Retinal pigment epithelial cell (primary cell): Measurements from ENCODE around the gene ITSN2.
A peak's percentile ranks its signal among the peaks of the same experiment; 100 is the strongest.

ENCODE experiments used
- DNase-seq: peaks from one replicate; pipeline ENCODE4 v3.0.0-alpha.2; 2010; ENCODE audit warnings: low read depth
- H3K4me3 ChIP-seq: 2 replicates; pipeline ENCODE4 v1.5.1; 2011; ENCODE audit warnings: mild to moderate bottlenecking, low read length, control low read depth, moderate library complexity
- CTCF ChIP-seq: conservative IDR thresholded peaks from 2 replicates; pipeline ENCODE4 v1.5.1; 2011; ENCODE audit warnings: low read depth, low read length, control low read depth, inconsistent platforms

Gene ITSN2

GRCh38 chr2:24380820-24381219 is 20.5 kb upstream of the ITSN2 start:
- no peak overlapping the region for H3K4me3 ChIP-seq
- no peak for TF ChIP-seq CTCF
- DNase-seq, result no peak

- DNase-seq, result no peak
- TF ChIP-seq CTCF, result no peak
- H3K4me3 ChIP-seq, result no peak overlapping the region
Measured at GRCh38 chr2:24375349-24376087, 15.2 kb upstream of the ITSN2 start.

GRCh38 chr2:24374301-24374700 is 14.0 kb upstream of the ITSN2 start:
- H3K4me3 ChIP-seq, result no peak overlapping the region
- no peak for TF ChIP-seq CTCF
- no peak for DNase-seq

GRCh38 chr2:24372033-24372432 is 11.7 kb upstream of the ITSN2 start:
- no peak for DNase-seq
- no peak overlapping the region for H3K4me3 ChIP-seq
- no peak for TF ChIP-seq CTCF

GRCh38 chr2:24365826-24366225 is 5.5 kb upstream of the ITSN2 start:
- no peak for TF ChIP-seq CTCF
- no peak for DNase-seq
- no peak overlapping the region for H3K4me3 ChIP-seq

GRCh38 chr2:24365051-24365450 is 4.7 kb upstream of the ITSN2 start:
- no peak for TF ChIP-seq CTCF
- H3K4me3 ChIP-seq, result no peak overlapping the region
- peak; percentile 51 for DNase-seq

GRCh38 chr2:24363301-24363700 is 3.0 kb upstream of the ITSN2 start:
- H3K4me3 ChIP-seq, result no peak overlapping the region
- TF ChIP-seq CTCF, result no peak
- DNase-seq, result no peak
